NCI-H748 treated with DMSO at 0.1 percent for 48 hours (cell line): Measurements from ENCODE around the gene DAPK2.
A peak's percentile ranks its signal among the peaks of the same experiment; 100 is the strongest.
"Not testable (repeated sequence)": the region's sequence is repeated elsewhere in the genome, so short reads cannot be mapped to it uniquely, and the experiment has no call there.

ENCODE experiments used
- DNase-seq: peaks from one replicate; lab custom pipeline; 2025; lab: John Stamatoyannopoulos, UW

The DAPK2 gene

GRCh38 chr15:64046421-64047153 lies at the start of gene DAPK2:
Gene DAPK2, minus strand, starts transcription at chr15:64046485. Its CDS starts 6,224 bp downstream, at chr15:64040261.
- DNase-seq = no peak

- DNase-seq = no peak
These were observed 49.1 kb upstream of the DAPK2 start for GRCh38 chr15:64095431-64095794.

- peak; percentile 87 for DNase-seq
These were observed 47.5 kb upstream of the DAPK2 start, which contains the start of gene CIAO2A for GRCh38 chr15:64093627-64094417. Gene CIAO2A, minus strand, starts transcription at chr15:64093838. Its CDS starts 70 bp downstream, at chr15:64093768.

- no peak for DNase-seq
These were observed 46.8 kb upstream of the DAPK2 start for GRCh38 chr15:64092864-64093626.

- no peak for DNase-seq
These were observed 46.0 kb upstream of the DAPK2 start for GRCh38 chr15:64092075-64092820.

- DNase-seq = no peak
These were observed 44.2 kb upstream of the DAPK2 start for GRCh38 chr15:64090527-64090926.

GRCh38 chr15:64089543-64090280 lies 43.4 kb upstream of the DAPK2 start:
- DNase-seq = no peak

- no peak for DNase-seq
These were observed 36.5 kb upstream of the DAPK2 start for GRCh38 chr15:64082757-64083156.

GRCh38 chr15:64073496-64073895 lies 27.2 kb upstream of the DAPK2 start:
- DNase-seq = not testable (repeated sequence)

- DNase-seq = no peak
These were observed 26.5 kb upstream of the DAPK2 start for GRCh38 chr15:64072812-64073211.

- DNase-seq = no peak
These were observed 25.9 kb upstream of the DAPK2 start for GRCh38 chr15:64071931-64072765.

GRCh38 chr15:64070965-64071851 lies 24.9 kb upstream of the DAPK2 start:
- DNase-seq = no peak

- DNase-seq = no peak
These were observed 23.8 kb upstream of the DAPK2 start for GRCh38 chr15:64070106-64070505.

- no peak for DNase-seq
These were observed 21.8 kb upstream of the DAPK2 start for GRCh38 chr15:64068133-64068532.

- DNase-seq = peak; percentile 22
These were observed 21.3 kb upstream of the DAPK2 start for GRCh38 chr15:64067564-64068030.

GRCh38 chr15:64066451-64066850 lies 20.2 kb upstream of the DAPK2 start:
- DNase-seq = no peak

- DNase-seq = no peak
These were observed 14.4 kb upstream of the DAPK2 start for GRCh38 chr15:64060716-64061115.

- DNase-seq = not testable (repeated sequence)
These were observed 12.8 kb upstream of the DAPK2 start for GRCh38 chr15:64059104-64059503.

- no peak for DNase-seq
These were observed 12.0 kb upstream of the DAPK2 start for GRCh38 chr15:64058279-64058678.
